ENCODE data around the gene CDC42BPB. TPM values are rescaled to one million over a fixed set of nuclear protein-coding genes. Genes with fewer than 3 reads are reported as not detected.

CDC42BPB gene
- total RNA-seq, 1 donor from 2014 or later = 105 TPM

DNA sequence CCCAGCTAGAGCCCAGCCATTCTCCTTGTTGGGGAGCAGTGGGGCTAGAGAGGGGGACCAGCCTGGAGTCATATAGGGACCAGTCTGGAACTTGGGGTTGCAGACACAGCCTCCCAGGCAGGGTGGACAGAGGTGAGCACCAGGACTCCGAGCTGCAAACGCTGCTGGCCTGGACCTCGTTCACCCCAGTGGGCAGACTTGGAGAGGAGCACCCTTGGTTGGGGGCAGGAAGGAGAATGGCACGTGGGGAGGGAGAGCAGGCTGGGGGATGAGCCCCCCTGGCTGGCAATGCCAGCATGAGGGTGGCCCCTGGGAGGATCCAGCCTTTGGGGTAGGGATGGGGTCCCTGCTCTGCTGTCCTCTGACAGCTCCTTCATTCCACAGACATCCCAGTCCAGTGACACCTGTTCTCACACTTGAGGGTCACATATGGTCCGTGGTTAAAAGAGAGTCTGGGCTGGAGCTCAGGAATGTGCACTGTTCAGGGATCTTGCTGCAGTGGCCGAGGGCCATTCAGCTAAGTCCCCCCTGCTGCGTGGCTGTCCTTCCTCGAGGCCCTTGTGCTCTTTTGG, 29.5 kb upstream of the CDC42BPB start:
- H3K4me3 ChIP-seq = no peak overlapping the region
- no peaks in the 10 kb centered on the region for H3K36me3 ChIP-seq
- H3K27ac ChIP-seq = no peak overlapping the region
- H3K9me3 ChIP-seq = no peaks in the 10 kb centered on the region
- no peak for DNase-seq (ENCODE audit: extremely low spot score in 2 of 2)
- intact Hi-C loops (cut with DNase I) = no loop called here
- H3K4me1 ChIP-seq = peaks cover 16% of the 10 kb centered on the region
- H3K27me3 ChIP-seq = no peaks in the 10 kb centered on the region
- TF ChIP-seq POLR2A (IDR thresholded peaks at IDR 0.05) = no peak
- TF ChIP-seq, protein P1, sequence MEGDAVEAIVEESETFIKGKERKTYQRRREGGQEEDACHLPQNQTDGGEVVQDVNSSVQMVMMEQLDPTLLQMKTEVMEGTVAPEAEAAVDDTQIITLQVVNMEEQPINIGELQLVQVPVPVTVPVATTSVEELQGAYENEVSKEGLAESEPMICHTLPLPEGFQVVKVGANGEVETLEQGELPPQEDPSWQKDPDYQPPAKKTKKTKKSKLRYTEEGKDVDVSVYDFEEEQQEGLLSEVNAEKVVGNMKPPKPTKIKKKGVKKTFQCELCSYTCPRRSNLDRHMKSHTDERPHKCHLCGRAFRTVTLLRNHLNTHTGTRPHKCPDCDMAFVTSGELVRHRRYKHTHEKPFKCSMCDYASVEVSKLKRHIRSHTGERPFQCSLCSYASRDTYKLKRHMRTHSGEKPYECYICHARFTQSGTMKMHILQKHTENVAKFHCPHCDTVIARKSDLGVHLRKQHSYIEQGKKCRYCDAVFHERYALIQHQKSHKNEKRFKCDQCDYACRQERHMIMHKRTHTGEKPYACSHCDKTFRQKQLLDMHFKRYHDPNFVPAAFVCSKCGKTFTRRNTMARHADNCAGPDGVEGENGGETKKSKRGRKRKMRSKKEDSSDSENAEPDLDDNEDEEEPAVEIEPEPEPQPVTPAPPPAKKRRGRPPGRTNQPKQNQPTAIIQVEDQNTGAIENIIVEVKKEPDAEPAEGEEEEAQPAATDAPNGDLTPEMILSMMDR (IDR thresholded peaks at IDR 0.05) = no peak
- TF ChIP-seq POLR2AphosphoS5 (IDR thresholded peaks at IDR 0.05; ENCODE audit: insufficient read depth in 1 of 2, low read depth in 1 of 2) = no peak

DNA sequence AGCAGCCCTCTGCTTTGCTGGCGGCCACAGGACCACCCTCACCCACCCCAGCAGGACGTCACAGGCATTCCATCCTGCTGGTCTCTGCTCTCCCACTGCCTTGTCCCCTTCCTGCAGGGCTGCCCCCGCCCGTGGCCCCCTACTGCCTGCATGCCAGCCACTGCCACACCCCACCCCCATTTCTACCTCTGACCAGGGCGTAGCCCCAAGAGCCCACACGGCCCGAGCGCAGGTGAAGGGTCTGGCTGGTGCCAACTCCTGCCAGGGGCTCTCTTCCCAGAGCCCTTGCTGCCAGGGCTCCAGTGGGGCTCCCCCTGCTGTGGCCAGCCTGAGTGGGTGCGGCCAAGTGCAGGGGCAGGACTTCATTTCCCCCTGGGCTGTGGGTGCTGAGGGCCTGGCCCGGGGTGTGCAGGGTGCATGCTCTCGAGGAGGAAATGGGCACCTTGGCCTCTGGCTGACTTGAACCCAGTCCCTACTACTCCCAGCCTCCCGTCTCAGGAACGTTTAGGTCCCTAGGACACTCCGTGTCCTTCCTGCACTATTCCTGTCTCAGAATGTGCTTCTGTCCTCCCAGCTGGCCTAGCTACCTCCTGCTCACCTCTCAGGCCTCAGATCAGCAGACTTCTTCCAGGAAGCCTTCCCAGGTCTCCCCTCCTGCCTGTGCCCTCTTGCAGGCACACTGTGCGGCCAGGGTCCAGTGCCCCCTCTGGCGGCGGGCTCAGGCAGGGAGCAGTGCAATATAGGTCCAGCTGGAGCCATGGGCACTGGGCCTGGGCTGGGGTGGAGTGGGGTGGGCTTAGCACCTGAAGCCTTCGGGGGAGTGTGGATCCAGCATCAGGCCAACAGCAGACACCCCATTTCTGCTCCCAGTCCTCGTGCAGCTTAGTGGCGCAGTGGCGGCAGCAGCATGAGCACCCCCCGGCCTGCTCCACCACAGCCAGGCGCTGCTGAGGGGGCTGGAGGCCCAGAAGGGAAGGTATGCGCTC, 28.1 kb upstream of the CDC42BPB start:
- H3K27me3 ChIP-seq = no peaks in the 10 kb centered on the region
- H3K4me1 ChIP-seq = peaks cover 5% of the 10 kb centered on the region
- no peak overlapping the region for H3K27ac ChIP-seq
- no peak overlapping the region for H3K4me3 ChIP-seq
- no peaks in the 10 kb centered on the region for H3K36me3 ChIP-seq
- TF ChIP-seq POLR2A (IDR thresholded peaks at IDR 0.05) = no peak
- TF ChIP-seq POLR2AphosphoS5 (IDR thresholded peaks at IDR 0.05; ENCODE audit: insufficient read depth in 1 of 2, low read depth in 1 of 2) = no peak
- TF ChIP-seq, protein P1 (IDR thresholded peaks at IDR 0.05) = no peak
- intact Hi-C loops (cut with DNase I) = no loop called here
- DNase-seq (ENCODE audit: extremely low spot score in 2 of 2) = no peak
- H3K9me3 ChIP-seq = no peaks in the 10 kb centered on the region

DNA sequence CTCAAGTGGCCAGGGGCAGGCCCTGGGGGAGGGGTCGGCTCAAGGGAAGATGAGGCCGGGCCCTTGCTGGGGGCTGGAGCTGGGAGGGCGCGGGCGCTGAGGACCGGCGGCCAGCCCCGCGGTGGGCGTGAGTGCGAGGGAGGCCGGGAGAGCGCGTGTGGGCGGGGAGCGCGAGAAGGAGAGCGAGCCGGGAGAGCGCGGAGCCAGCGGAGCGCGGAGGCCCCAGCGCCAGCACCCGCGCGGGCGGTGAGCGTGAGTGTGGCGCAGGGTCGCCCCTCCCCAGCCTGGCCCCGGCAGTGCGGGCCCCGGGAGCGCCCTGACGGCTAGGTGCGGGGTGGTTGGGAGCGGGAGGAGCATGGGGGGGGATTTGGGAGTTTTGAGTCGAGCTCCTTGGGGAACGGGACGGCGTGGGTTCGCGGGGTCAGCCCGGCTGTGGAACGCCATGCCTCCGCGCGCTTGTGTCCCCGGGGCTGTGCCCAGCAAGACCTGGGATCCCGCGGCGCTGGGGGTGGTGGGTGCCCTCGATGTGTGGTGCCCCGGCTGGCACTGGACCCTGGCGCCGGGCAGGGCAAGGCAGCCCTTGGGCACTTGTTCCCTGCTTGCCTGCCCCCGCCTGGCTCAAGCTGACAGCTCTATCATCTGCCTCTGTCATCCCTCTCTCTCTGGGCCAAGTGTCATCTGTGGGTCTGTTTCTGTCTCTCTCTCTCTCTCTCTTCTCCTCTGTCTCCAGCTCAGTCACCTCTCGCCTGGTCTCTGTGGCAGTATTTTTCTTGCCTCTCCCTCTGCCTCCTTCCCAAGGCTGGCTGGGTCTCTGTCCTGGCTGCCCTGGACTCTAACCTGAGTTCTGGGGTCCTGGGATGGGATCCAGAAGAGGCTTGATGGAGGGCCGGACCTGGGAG, 26.9 kb upstream of the CDC42BPB start, which contains the start of gene LBHD2:
TSS of gene LBHD2 (plus strand) at position 190 of the 899 bp plus-strand sequence. CDS start 1,803 bp downstream, outside the sequence.
- no peak within 1 kb of the TSS for H3K27ac ChIP-seq
- no peaks in the 10 kb centered on the region for H3K36me3 ChIP-seq
- TF ChIP-seq POLR2A (IDR thresholded peaks at IDR 0.05) = no peak
- no peak for TF ChIP-seq POLR2AphosphoS5 (IDR thresholded peaks at IDR 0.05; ENCODE audit: insufficient read depth in 1 of 2, low read depth in 1 of 2)
- TF ChIP-seq, protein P1 (IDR thresholded peaks at IDR 0.05) = no peak
- peaks cover 5% of the 10 kb centered on the region for H3K4me1 ChIP-seq
- H3K9me3 ChIP-seq = no peaks in the 10 kb centered on the region
- DNase-seq (ENCODE audit: extremely low spot score in 2 of 2) = no peak
- H3K4me3 ChIP-seq = peak within 1 kb of the TSS; percentile 17 to 32
- intact Hi-C loops (cut with DNase I) = no loop called here
- no peaks in the 10 kb centered on the region for H3K27me3 ChIP-seq

DNA sequence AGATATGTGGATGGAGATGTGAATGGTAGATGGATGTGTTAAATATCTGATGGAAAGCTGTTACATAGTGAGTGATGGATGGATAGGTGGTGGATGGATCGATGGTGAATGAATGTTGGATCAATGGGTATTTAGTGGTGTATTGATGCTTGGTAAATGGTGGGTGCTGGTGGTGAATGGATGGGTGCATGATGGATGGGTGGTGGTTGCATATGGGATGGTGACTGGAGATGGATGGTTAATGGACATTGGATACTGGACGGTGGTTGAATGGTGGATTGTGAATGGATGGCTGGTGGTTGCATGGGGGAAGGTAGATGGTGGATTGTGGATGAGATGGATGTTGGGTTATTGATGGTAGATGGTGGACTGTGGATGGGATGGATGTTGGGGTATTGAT, 24.6 kb upstream of the CDC42BPB start:
- no peaks in the 10 kb centered on the region for H3K36me3 ChIP-seq
- H3K9me3 ChIP-seq = no peaks in the 10 kb centered on the region
- TF ChIP-seq POLR2AphosphoS5 (IDR thresholded peaks at IDR 0.05; ENCODE audit: insufficient read depth in 1 of 2, low read depth in 1 of 2) (no peak), POLR2A (IDR thresholded peaks at IDR 0.05) (no peak)
- TF ChIP-seq, protein P1 (IDR thresholded peaks at IDR 0.05) = no peak
- peaks cover 5% of the 10 kb centered on the region for H3K4me1 ChIP-seq
- no peak for DNase-seq (ENCODE audit: extremely low spot score in 2 of 2)
- no peak overlapping the region for H3K4me3 ChIP-seq
- intact Hi-C loops (cut with DNase I) = no loop called here
- H3K27ac ChIP-seq = no peak overlapping the region
- no peaks in the 10 kb centered on the region for H3K27me3 ChIP-seq

All from vagina (tissue), 2 donors.